ENCODE results near the gene RABGAP1L. TPM values are rescaled to one million over a fixed set of nuclear protein-coding genes. Genes with fewer than 3 reads are reported as not detected.

Gene RABGAP1L
- total and polyA plus RNA-seq, 2 experiments from 2014 or later: 9.2 to 21.4 TPM

- Histone ChIP-seq H3K4me3 (no peak overlapping the region), H3K27me3 (no peaks in the 10 kb centered on the region), H3K4me1 (ENCODE audit: low read depth) (no peaks in the 10 kb centered on the region), H3K9me3 (ENCODE audit: low read depth) (no peaks in the 10 kb centered on the region), H3K36me3 (no peaks in the 10 kb centered on the region), H3K27ac (no peak overlapping the region)
- TF ChIP-seq, protein P1, sequence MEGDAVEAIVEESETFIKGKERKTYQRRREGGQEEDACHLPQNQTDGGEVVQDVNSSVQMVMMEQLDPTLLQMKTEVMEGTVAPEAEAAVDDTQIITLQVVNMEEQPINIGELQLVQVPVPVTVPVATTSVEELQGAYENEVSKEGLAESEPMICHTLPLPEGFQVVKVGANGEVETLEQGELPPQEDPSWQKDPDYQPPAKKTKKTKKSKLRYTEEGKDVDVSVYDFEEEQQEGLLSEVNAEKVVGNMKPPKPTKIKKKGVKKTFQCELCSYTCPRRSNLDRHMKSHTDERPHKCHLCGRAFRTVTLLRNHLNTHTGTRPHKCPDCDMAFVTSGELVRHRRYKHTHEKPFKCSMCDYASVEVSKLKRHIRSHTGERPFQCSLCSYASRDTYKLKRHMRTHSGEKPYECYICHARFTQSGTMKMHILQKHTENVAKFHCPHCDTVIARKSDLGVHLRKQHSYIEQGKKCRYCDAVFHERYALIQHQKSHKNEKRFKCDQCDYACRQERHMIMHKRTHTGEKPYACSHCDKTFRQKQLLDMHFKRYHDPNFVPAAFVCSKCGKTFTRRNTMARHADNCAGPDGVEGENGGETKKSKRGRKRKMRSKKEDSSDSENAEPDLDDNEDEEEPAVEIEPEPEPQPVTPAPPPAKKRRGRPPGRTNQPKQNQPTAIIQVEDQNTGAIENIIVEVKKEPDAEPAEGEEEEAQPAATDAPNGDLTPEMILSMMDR (IDR thresholded peaks at IDR 0.05; ENCODE audit: low read depth, low read length): no peak
- peak in 1 of 2 donors; percentile 6 for DNase-seq (ENCODE audit: low read depth in 1 of 2, low spot score in 1 of 2)
Measured at GRCh38 chr1:174448974-174449373, 289.7 kb downstream of the RABGAP1L start.

DNA sequence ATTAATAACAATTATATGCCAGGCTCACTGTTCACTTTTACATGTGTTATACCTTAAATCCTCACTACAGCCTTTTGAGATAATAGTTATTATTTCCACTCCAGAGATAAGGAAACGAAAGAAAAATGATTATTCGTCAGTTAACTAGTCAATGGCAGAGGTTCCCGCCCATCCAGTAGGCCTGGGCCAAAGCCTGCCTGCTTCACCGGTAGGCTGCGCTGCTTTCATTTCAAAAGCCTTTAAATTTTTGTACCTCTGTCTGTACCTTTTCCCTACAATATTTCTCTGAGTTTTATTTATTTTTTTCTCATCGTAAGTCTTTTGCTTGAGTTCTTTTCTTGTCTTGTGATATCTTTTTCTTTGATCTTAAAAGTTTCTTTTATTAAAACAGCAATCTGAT lies 292.1 kb downstream of the RABGAP1L start:
- Histone ChIP-seq H3K27me3 (no peaks in the 10 kb centered on the region), H3K4me1 (ENCODE audit: low read depth) (peaks cover 3% of the 10 kb centered on the region), H3K27ac (no peak overlapping the region), H3K4me3 (no peak overlapping the region), H3K9me3 (ENCODE audit: low read depth) (no peaks in the 10 kb centered on the region), H3K36me3 (no peaks in the 10 kb centered on the region)
- DNase-seq (ENCODE audit: low read depth in 1 of 2, low spot score in 1 of 2): no peak
- TF ChIP-seq, protein P1 (IDR thresholded peaks at IDR 0.05; ENCODE audit: low read depth, low read length): no peak

- TF ChIP-seq, protein P1 (IDR thresholded peaks at IDR 0.05; ENCODE audit: low read depth, low read length): no peak
Measured at GRCh38 chr1:174465855-174466254, 306.5 kb downstream of the RABGAP1L start.

DNA sequence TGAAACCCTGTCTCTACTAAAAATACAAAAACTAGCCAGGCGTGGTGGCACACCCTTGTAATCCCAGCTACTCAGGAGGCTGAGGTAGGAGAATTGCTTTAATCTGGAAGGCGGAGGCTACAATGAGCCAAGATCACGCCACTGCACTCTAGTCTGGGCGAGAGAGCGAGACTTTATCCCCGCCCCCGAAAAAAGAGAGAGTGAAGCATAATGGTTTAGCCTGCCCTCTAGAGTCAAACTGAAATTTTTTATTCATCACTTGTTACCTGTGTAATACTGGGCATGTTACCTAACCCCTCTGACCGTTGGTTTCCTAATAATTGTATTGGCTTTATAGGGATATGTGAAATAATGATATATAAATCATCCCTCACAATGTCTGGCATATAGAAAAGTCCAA lies 307.3 kb downstream of the RABGAP1L start:
- H3K27ac ChIP-seq: no peak overlapping the region
- H3K4me1 ChIP-seq (ENCODE audit: low read depth): no peaks in the 10 kb centered on the region
- no peaks in the 10 kb centered on the region for H3K36me3 ChIP-seq
- DNase-seq (ENCODE audit: low read depth in 1 of 2, low spot score in 1 of 2): no peak
- H3K9me3 ChIP-seq (ENCODE audit: low read depth): no peaks in the 10 kb centered on the region
- H3K4me3 ChIP-seq: no peak overlapping the region
- TF ChIP-seq, protein P1 (IDR thresholded peaks at IDR 0.05; ENCODE audit: low read depth, low read length): no peak
- H3K27me3 ChIP-seq: no peaks in the 10 kb centered on the region

More at GRCh38 chr1:174465855-174466254, 306.5 kb downstream of the RABGAP1L start:
- H3K36me3 ChIP-seq: no peaks in the 10 kb centered on the region
- H3K27me3 ChIP-seq: no peaks in the 10 kb centered on the region
- DNase-seq (ENCODE audit: low read depth in 1 of 2, low spot score in 1 of 2): no peak
- no peak overlapping the region for H3K4me3 ChIP-seq
- H3K9me3 ChIP-seq (ENCODE audit: low read depth): no peaks in the 10 kb centered on the region
- no peaks in the 10 kb centered on the region for H3K4me1 ChIP-seq (ENCODE audit: low read depth)
- no peak overlapping the region for H3K27ac ChIP-seq

- TF ChIP-seq, protein P1 (IDR thresholded peaks at IDR 0.05; ENCODE audit: low read depth, low read length): no peak
- Histone ChIP-seq H3K27me3 (no peaks in the 10 kb centered on the region), H3K27ac (no peak overlapping the region), H3K4me3 (no peak overlapping the region), H3K9me3 (ENCODE audit: low read depth) (no peaks in the 10 kb centered on the region), H3K36me3 (no peaks in the 10 kb centered on the region), H3K4me1 (ENCODE audit: low read depth) (no peaks in the 10 kb centered on the region)
- no peak for DNase-seq (ENCODE audit: low read depth in 1 of 2, low spot score in 1 of 2)
Measured at GRCh38 chr1:174469052-174469451, 309.7 kb downstream of the RABGAP1L start.

DNA sequence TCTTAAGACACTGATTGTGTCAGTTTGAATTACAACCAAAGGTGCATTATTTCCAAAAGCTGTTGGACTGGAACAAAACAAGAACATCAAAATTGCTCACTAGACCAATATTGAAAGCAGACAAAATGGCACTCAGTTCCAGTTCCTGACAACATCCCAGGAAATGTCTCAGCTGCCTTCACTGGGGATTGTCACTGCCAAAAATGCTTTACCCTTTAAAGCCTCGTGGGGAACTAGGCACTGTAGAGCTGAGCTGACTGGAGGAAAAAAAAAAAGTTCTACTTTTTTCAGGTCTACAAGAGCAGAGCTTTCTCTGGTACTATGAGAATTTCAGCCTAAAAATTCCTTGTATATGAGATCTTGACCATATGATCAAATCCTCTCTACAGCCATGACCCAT lies 310.4 kb downstream of the RABGAP1L start:
- DNase-seq (ENCODE audit: low read depth in 1 of 2, low spot score in 1 of 2): peak in 1 of 2 donors; percentile 1
- H3K27ac ChIP-seq: no peak overlapping the region
- H3K4me1 ChIP-seq (ENCODE audit: low read depth): no peaks in the 10 kb centered on the region
- H3K36me3 ChIP-seq: no peaks in the 10 kb centered on the region
- H3K9me3 ChIP-seq (ENCODE audit: low read depth): no peaks in the 10 kb centered on the region
- TF ChIP-seq, protein P1 (IDR thresholded peaks at IDR 0.05; ENCODE audit: low read depth, low read length): no peak
- H3K4me3 ChIP-seq: no peak overlapping the region
- H3K27me3 ChIP-seq: no peaks in the 10 kb centered on the region

Measured in cardiac muscle cell (in vitro differentiated cells and primary cell).